ENCODE data around the gene TBP.

Gene TBP

GRCh38 chr6:170572704-170573466 lies 18.7 kb downstream of the TBP start:
- TF ChIP-seq, protein P1, sequence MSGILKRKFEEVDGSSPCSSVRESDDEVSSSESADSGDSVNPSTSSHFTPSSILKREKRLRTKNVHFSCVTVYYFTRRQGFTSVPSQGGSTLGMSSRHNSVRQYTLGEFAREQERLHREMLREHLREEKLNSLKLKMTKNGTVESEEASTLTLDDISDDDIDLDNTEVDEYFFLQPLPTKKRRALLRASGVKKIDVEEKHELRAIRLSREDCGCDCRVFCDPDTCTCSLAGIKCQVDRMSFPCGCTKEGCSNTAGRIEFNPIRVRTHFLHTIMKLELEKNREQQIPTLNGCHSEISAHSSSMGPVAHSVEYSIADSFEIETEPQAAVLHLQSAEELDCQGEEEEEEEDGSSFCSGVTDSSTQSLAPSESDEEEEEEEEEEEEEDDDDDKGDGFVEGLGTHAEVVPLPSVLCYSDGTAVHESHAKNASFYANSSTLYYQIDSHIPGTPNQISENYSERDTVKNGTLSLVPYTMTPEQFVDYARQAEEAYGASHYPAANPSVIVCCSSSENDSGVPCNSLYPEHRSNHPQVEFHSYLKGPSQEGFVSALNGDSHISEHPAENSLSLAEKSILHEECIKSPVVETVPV (CRISPR knock-in tag; IDR thresholded peaks at IDR 0.05), result no peak
- TF ChIP-seq ZFP3 (CRISPR knock-in tag; IDR thresholded peaks at IDR 0.05) (no peak), POU6F1 (CRISPR knock-in tag; IDR thresholded peaks at IDR 0.05; ENCODE audit: borderline replicate concordance, low read depth) (no peak)
- TF ChIP-seq, protein P2, sequence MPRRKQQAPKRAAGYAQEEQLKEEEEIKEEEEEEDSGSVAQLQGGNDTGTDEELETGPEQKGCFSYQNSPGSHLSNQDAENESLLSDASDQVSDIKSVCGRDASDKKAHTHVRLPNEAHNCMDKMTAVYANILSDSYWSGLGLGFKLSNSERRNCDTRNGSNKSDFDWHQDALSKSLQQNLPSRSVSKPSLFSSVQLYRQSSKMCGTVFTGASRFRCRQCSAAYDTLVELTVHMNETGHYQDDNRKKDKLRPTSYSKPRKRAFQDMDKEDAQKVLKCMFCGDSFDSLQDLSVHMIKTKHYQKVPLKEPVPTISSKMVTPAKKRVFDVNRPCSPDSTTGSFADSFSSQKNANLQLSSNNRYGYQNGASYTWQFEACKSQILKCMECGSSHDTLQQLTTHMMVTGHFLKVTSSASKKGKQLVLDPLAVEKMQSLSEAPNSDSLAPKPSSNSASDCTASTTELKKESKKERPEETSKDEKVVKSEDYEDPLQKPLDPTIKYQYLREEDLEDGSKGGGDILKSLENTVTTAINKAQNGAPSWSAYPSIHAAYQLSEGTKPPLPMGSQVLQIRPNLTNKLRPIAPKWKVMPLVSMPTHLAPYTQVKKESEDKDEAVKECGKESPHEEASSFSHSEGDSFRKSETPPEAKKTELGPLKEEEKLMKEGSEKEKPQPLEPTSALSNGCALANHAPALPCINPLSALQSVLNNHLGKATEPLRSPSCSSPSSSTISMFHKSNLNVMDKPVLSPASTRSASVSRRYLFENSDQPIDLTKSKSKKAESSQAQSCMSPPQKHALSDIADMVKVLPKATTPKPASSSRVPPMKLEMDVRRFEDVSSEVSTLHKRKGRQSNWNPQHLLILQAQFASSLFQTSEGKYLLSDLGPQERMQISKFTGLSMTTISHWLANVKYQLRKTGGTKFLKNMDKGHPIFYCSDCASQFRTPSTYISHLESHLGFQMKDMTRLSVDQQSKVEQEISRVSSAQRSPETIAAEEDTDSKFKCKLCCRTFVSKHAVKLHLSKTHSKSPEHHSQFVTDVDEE (CRISPR knock-in tag; IDR thresholded peaks at IDR 0.05), result no peak
- TF ChIP-seq, protein P3, sequence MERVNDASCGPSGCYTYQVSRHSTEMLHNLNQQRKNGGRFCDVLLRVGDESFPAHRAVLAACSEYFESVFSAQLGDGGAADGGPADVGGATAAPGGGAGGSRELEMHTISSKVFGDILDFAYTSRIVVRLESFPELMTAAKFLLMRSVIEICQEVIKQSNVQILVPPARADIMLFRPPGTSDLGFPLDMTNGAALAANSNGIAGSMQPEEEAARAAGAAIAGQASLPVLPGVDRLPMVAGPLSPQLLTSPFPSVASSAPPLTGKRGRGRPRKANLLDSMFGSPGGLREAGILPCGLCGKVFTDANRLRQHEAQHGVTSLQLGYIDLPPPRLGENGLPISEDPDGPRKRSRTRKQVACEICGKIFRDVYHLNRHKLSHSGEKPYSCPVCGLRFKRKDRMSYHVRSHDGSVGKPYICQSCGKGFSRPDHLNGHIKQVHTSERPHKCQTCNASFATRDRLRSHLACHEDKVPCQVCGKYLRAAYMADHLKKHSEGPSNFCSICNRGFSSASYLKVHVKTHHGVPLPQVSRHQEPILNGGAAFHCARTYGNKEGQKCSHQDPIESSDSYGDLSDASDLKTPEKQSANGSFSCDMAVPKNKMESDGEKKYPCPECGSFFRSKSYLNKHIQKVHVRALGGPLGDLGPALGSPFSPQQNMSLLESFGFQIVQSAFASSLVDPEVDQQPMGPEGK (CRISPR knock-in tag; IDR thresholded peaks at IDR 0.05; ENCODE audit: borderline replicate concordance), result no peak

DNA sequence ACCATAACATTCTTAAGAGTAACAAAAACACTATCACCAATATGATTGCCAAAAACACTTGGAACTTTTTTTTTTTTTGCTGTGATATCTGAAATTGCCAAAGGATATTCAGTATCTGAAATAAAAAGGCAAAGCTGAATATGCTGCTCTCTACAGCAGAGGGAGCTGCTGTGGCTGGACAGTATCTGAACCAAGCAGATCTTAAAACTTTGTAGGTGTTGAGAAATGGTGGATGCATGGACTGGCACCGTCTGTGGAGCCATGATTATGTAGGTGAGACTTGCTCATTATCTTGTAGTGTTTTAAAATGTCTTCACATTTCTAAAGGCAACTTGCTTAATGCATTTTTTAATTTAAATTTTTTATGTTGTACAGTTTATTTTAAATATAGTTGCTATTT lies 21.1 kb downstream of the TBP start:
- ATAC-seq, result peak; percentile 73
- TF ChIP-seq TOX (CRISPR knock-in tag; IDR thresholded peaks at IDR 0.05; ENCODE audit: borderline replicate concordance) (no peak), ESRRG (CRISPR knock-in tag; IDR thresholded peaks at IDR 0.05) (no peak), RARB (CRISPR knock-in tag; IDR thresholded peaks at IDR 0.05) (no peak), ZNF8 (CRISPR knock-in tag; IDR thresholded peaks at IDR 0.05) (no peak), POU6F1 (CRISPR knock-in tag; IDR thresholded peaks at IDR 0.05; ENCODE audit: borderline replicate concordance, low read depth) (no peak), CSDC2 (CRISPR knock-in tag; IDR thresholded peaks at IDR 0.05) (no peak), ZFP30 (CRISPR knock-in tag; IDR thresholded peaks at IDR 0.05) (no peak), BACH2 (CRISPR knock-in tag; IDR thresholded peaks at IDR 0.05; ENCODE audit: borderline replicate concordance) (no peak), SNAI2 (CRISPR knock-in tag; IDR thresholded peaks at IDR 0.05) (no peak), ZNF70 (CRISPR knock-in tag; IDR thresholded peaks at IDR 0.05) (no peak), PPARA (CRISPR knock-in tag; IDR thresholded peaks at IDR 0.05; ENCODE audit: borderline replicate concordance) (no peak)
- TF ChIP-seq, protein P2 (CRISPR knock-in tag; IDR thresholded peaks at IDR 0.05), result no peak
- TF ChIP-seq, protein P3 (CRISPR knock-in tag; IDR thresholded peaks at IDR 0.05; ENCODE audit: borderline replicate concordance), result no peak

More at GRCh38 chr6:170572704-170573466, 18.7 kb downstream of the TBP start:
- no peak for ATAC-seq

All from SK-N-SH treated with all-trans-retinoic acid at 6 μM for 48 hours (cell line).